ENCODE results near the gene EMID1.

EMID1 gene

GRCh38 chr22:29298641-29299040 is 92.9 kb downstream of the EMID1 start:
- DNase-seq, result no peak

- DNase-seq, result no peak
These were observed 93.6 kb downstream of the EMID1 start for GRCh38 chr22:29299136-29299900.

GRCh38 chr22:29300467-29300806 is 94.7 kb downstream of the EMID1 start:
- DNase-seq, result no peak

GRCh38 chr22:29300807-29301601 is 95.3 kb downstream of the EMID1 start:
- DNase-seq, result no peak

DNA sequence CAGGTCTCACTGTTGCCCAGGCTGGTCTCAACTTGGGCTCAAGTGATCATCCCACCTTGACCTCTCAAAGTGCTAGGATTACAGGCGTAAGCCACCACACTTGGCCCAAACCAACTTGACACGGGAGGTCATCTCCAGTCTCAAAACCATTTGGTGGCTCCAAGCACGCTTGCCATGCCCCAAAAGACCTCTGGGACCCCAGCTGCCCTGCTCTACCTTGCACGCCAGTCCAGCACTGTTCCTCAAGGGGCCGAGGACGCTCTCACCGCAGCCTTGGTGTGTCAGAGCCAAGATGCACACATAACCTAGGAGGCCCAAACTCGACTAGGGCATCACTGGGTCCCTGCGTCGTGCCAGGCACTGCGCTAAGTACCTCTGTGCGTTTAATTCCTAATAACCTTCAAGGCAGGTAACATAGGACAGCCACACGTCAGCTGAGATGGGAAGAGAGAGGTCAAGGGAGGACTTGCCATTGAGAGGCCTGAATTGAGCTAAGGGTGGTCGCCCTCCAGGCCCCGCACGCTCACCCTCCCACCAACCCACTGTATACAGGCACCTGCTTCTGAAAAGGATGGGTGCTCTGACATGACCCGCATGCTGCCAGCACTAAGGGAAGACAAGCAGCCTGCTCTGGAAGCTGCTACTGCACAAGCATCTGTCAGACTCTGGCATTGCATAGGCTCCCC is 96.2 kb downstream of the EMID1 start:
- no peak for DNase-seq

DNA sequence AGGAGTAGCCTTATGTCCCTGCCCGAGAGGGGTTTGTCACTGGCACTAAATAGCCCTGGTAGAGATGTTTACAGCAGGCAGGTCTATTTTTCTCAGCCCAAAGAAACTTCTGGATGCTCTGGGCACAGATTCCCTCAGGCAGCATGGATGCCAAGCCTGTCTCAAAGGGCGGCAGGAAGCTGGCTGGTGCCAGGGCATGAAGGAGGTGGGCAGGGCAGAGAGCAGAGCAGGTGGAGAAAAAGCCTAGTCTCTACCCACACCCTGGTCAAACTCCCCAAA is 96.6 kb downstream of the EMID1 start:
- DNase-seq, result no peak

GRCh38 chr22:29302681-29303465 is 97.2 kb downstream of the EMID1 start:
- DNase-seq, result no peak

DNA sequence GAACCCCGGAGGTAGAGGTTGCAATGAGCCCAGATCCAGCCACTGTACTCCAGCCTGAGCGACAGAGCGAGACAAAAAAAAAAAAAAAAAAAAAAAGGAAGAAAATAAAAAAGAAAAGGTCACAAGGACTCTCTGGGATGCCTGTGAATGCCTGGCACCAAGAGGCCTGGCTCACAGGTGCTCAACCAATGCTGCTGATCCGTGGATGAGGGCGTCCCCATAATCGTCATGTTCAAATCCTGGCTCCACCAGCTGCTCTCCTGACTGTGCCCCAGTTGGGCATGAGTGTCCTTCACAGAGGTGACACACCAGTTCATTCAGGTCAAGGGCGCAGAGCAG is 100.1 kb downstream of the EMID1 start:
- DNase-seq, result no peak

- peak; percentile 94 for DNase-seq
These were observed 100.6 kb downstream of the EMID1 start, which contains the start of gene GAS2L1 for GRCh38 chr22:29306175-29306834. Gene GAS2L1, plus strand, starts transcription at chr22:29306650. Its CDS starts 1,456 bp downstream, at chr22:29308106.

DNA sequence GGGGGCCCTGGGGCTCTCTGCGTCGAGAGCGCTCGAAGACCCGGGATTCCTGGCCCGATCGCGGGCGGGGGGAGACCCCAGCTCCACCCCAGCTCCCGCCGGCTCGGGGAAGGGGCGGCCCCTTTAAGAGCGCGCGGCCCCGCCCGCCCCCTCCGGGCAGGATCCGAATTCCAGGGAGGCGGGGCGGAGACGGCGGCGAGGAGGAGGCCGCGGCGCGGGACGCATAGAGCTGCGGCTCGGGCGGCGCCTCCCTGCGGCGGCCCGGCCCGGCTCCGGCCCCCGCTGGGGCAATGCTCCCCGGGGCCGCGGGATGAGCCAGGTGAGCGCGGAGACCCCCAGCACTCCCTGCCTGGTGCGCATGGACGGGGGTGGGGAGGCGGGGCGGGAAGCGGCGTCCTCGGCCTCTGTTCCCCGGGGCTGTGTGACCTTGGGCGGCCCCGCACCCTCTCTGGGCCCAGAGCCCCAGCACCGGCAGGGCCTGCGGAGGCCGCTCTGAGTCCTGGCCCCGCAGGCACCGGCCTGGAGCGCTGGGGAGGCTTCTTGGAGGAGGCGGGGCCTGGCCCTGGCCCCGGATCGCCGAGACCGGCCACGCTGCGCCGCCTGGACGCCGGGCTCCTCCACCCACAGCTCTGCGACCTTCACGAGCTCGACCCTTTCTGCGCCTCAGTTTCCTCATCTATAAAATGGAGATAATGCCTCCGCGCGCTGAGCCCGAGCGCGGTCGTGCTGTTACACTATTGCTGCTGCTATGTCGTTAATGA is 101.3 kb downstream of the EMID1 start:
- no peak for DNase-seq

GRCh38 chr22:29307596-29308147 is 102.0 kb downstream of the EMID1 start:
- DNase-seq, result no peak

DNA sequence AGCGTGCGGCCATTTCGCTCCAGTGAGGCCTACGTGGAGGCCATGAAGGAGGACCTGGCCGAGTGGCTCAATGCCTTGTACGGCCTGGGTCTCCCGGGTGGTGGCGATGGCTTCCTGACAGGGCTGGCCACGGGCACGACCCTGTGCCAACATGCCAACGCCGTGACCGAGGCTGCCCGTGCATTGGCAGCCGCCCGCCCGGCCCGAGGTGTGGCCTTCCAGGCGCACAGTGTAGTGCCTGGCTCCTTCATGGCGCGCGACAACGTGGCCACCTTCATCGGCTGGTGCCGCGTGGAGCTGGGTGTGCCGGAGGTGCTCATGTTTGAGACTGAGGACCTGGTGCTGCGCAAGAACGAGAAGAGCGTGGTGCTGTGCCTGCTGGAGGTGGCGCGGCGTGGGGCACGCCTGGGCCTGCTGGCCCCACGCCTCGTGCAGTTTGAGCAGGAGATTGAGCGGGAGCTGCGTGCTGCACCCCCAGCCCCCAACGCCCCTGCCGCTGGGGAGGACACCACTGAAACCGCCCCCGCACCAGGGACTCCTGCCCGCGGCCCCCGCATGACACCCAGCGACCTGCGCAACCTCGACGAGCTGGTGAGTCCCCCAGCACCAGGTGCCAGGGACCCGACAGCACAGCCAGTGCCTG is 102.6 kb downstream of the EMID1 start:
- DNase-seq, result peak; percentile 9

GRCh38 chr22:29308791-29309262 is 103.1 kb downstream of the EMID1 start:
- DNase-seq, result no peak

Measured in 8988T (cell line).